IgD-negative memory B cell (primary cell): ENCODE results near the gene BRD2. TPM values are rescaled to one million over a fixed set of nuclear protein-coding genes. Genes with fewer than 3 reads are reported as not detected.

ENCODE experiments used
- H3K27ac Mint-ChIP-seq, 3 donors: one replicate each; pipeline ENCODE4 v1.8.0; 2020 to 2022; ENCODE audit warnings: mild to moderate bottlenecking in 3 of 3, mixed read lengths in 3 of 3, moderate library complexity in 1 of 3
- H3K27me3 Mint-ChIP-seq: one replicate; pipeline ENCODE4 v1.8.0; 2021; ENCODE audit warnings: mixed read lengths
- H3K36me3 Mint-ChIP-seq: one replicate; pipeline ENCODE4 v1.8.0; 2020; ENCODE audit warnings: mild to moderate bottlenecking, mixed read lengths
- H3K4me1 Mint-ChIP-seq, 3 donors: one replicate each; pipeline ENCODE4 v1.8.0; 2020 to 2022; ENCODE audit warnings: mixed read lengths in 3 of 3, mild to moderate bottlenecking in 1 of 3
- H3K4me3 Mint-ChIP-seq, 4 donors: one replicate each; pipeline ENCODE4 v1.8.0; 2020 to 2022; ENCODE audit warnings: mild to moderate bottlenecking in 4 of 4, mixed read lengths in 4 of 4, moderate library complexity in 3 of 4
- H3K9me3 Mint-ChIP-seq, 3 donors: one replicate each; pipeline ENCODE4 v1.8.0; 2020 to 2021; ENCODE audit warnings: mixed read lengths in 3 of 3, mild to moderate bottlenecking in 1 of 3
- polyA plus RNA-seq: library from polyadenylated mRNA; unstranded; fragments of 300-500 nt; fragmentation: Illumina TruSeq; gene quantifications from one replicate; pipeline ENCODE4 v1.2.3, GENCODE V29; 2021

BRD2 gene
- polyA plus RNA-seq, 1 donor from 2014 or later: 110 TPM

GRCh38 chr6:32983964-32984621, 15.7 kb downstream of the BRD2 start:
- no peaks in the 10 kb centered on the region for H3K27me3 Mint-ChIP-seq
- no peaks in the 10 kb centered on the region for H3K36me3 Mint-ChIP-seq
- H3K4me3 Mint-ChIP-seq: no peak overlapping the region
- H3K9me3 Mint-ChIP-seq: no peaks in the 10 kb centered on the region
- peaks cover 19 to 29% (median 25%) of the 10 kb centered on the region in 3 donors for H3K4me1 Mint-ChIP-seq
- H3K27ac Mint-ChIP-seq: peak overlapping the region; percentile 15 to 87 (median 20)

- Mint-ChIP-seq H3K36me3 (no peaks in the 10 kb centered on the region), H3K4me3 (peak overlapping the region in 1 of 4 donors; percentile 67), H3K27me3 (no peaks in the 10 kb centered on the region), H3K4me1 (peaks cover 19 to 29% (median 25%) of the 10 kb centered on the region in 3 donors), H3K27ac (peak overlapping the region in 2 of 3 donors; percentile 15 to 87), H3K9me3 (no peaks in the 10 kb centered on the region)
These were observed 16.4 kb downstream of the BRD2 start for GRCh38 chr6:32984622-32985389.

- H3K4me1 Mint-ChIP-seq: peaks cover 4 to 5% (median 5%) of the 10 kb centered on the region in 3 donors
- H3K27me3 Mint-ChIP-seq: no peaks in the 10 kb centered on the region
- no peaks in the 10 kb centered on the region for H3K36me3 Mint-ChIP-seq
- H3K27ac Mint-ChIP-seq: no peak overlapping the region
- H3K4me3 Mint-ChIP-seq: no peak overlapping the region
- no peaks in the 10 kb centered on the region for H3K9me3 Mint-ChIP-seq
These were observed 21.0 kb downstream of the BRD2 start for GRCh38 chr6:32989368-32989767.

- Mint-ChIP-seq H3K36me3 (no peaks in the 10 kb centered on the region), H3K4me1 (no peaks in the 10 kb centered on the region), H3K27me3 (no peaks in the 10 kb centered on the region), H3K27ac (no peak overlapping the region), H3K9me3 (no peaks in the 10 kb centered on the region), H3K4me3 (no peak overlapping the region)
These were observed 23.6 kb downstream of the BRD2 start for GRCh38 chr6:32991972-32992371.

GRCh38 chr6:32993363-32993973, 25.1 kb downstream of the BRD2 start:
- H3K9me3 Mint-ChIP-seq: no peaks in the 10 kb centered on the region
- no peak overlapping the region for H3K4me3 Mint-ChIP-seq

GRCh38 chr6:32995448-32995847, 27.1 kb downstream of the BRD2 start:
- H3K9me3 Mint-ChIP-seq: no peaks in the 10 kb centered on the region
- H3K36me3 Mint-ChIP-seq: no peaks in the 10 kb centered on the region
- no peak overlapping the region for H3K27ac Mint-ChIP-seq
- H3K4me1 Mint-ChIP-seq: peaks cover 6 to 7% (median 6%) of the 10 kb centered on the region in 3 donors
- no peaks in the 10 kb centered on the region for H3K27me3 Mint-ChIP-seq
- no peak overlapping the region for H3K4me3 Mint-ChIP-seq

More at GRCh38 chr6:32993363-32993973, 25.1 kb downstream of the BRD2 start:
- H3K36me3 Mint-ChIP-seq: no peaks in the 10 kb centered on the region
- no peaks in the 10 kb centered on the region for H3K4me1 Mint-ChIP-seq
- no peak overlapping the region for H3K27ac Mint-ChIP-seq
- H3K27me3 Mint-ChIP-seq: no peaks in the 10 kb centered on the region

- no peaks in the 10 kb centered on the region for H3K27me3 Mint-ChIP-seq
- H3K9me3 Mint-ChIP-seq: no peaks in the 10 kb centered on the region
- peak overlapping the region in 2 of 4 donors; percentile 17 to 69 for H3K4me3 Mint-ChIP-seq
These were observed 31.7 kb downstream of the BRD2 start for GRCh38 chr6:33000055-33000454.

GRCh38 chr6:33001685-33002084, 33.3 kb downstream of the BRD2 start:
- Mint-ChIP-seq H3K27ac (peak overlapping the region in 2 of 3 donors; percentile 19 to 73), H3K4me1 (peaks cover 10 to 22% (median 12%) of the 10 kb centered on the region in 3 donors), H3K27me3 (no peaks in the 10 kb centered on the region), H3K36me3 (peaks cover 2% of the 10 kb centered on the region), H3K9me3 (no peaks in the 10 kb centered on the region), H3K4me3 (peak overlapping the region in 1 of 4 donors; percentile 42)

More at GRCh38 chr6:33000055-33000454, 31.7 kb downstream of the BRD2 start:
- Mint-ChIP-seq H3K4me1 (peaks cover 9 to 17% (median 10%) of the 10 kb centered on the region in 3 donors), H3K27ac (peak overlapping the region; percentile 35 to 88 (median 56)), H3K36me3 (no peaks in the 10 kb centered on the region)

- no peak overlapping the region for H3K27ac Mint-ChIP-seq
- peaks cover 33 to 40% (median 38%) of the 10 kb centered on the region in 3 donors for H3K4me1 Mint-ChIP-seq
- H3K9me3 Mint-ChIP-seq: no peaks in the 10 kb centered on the region
- H3K27me3 Mint-ChIP-seq: no peaks in the 10 kb centered on the region
- H3K4me3 Mint-ChIP-seq: peak overlapping the region in 1 of 4 donors; percentile 33
- H3K36me3 Mint-ChIP-seq: peaks cover 7% of the 10 kb centered on the region
These were observed 36.5 kb downstream of the BRD2 start for GRCh38 chr6:33004940-33005339.

GRCh38 chr6:33007831-33008400, 39.5 kb downstream of the BRD2 start:
- H3K9me3 Mint-ChIP-seq: no peaks in the 10 kb centered on the region
- H3K4me3 Mint-ChIP-seq: peak overlapping the region; percentile 88 to 99 (median 97)
- H3K27ac Mint-ChIP-seq: peak overlapping the region; percentile 85 to 98 (median 86)
- H3K27me3 Mint-ChIP-seq: no peaks in the 10 kb centered on the region
- H3K36me3 Mint-ChIP-seq: peaks cover 7% of the 10 kb centered on the region
- peaks cover 30 to 44% (median 35%) of the 10 kb centered on the region in 3 donors for H3K4me1 Mint-ChIP-seq

- Mint-ChIP-seq H3K9me3 (no peaks in the 10 kb centered on the region), H3K4me3 (peak within 1 kb of the TSS; percentile 88 to 99 (median 97)), H3K36me3 (peaks cover 7% of the 10 kb centered on the region), H3K27ac (peak within 1 kb of the TSS; percentile 85 to 98 (median 97)), H3K4me1 (peaks cover 29 to 44% (median 30%) of the 10 kb centered on the region in 3 donors), H3K27me3 (no peaks in the 10 kb centered on the region)
These were observed 40.8 kb downstream of the BRD2 start, which contains the start of gene HLA-DOA for GRCh38 chr6:33008944-33009861. HLA-DOA (minus strand) TSS chr6:33009591.

GRCh38 chr6:33010356-33010755, 42.0 kb downstream of the BRD2 start:
- H3K4me1 Mint-ChIP-seq: peaks cover 36 to 47% (median 36%) of the 10 kb centered on the region in 3 donors
- H3K27ac Mint-ChIP-seq: peak overlapping the region; percentile 2 to 63 (median 6)
- no peaks in the 10 kb centered on the region for H3K9me3 Mint-ChIP-seq
- H3K27me3 Mint-ChIP-seq: no peaks in the 10 kb centered on the region
- peak overlapping the region in 2 of 4 donors; percentile 37 to 86 for H3K4me3 Mint-ChIP-seq
- peaks cover 7% of the 10 kb centered on the region for H3K36me3 Mint-ChIP-seq

GRCh38 chr6:33013608-33014007, 45.2 kb downstream of the BRD2 start:
- H3K36me3 Mint-ChIP-seq: no peaks in the 10 kb centered on the region
- no peak overlapping the region for H3K27ac Mint-ChIP-seq

More at GRCh38 chr6:33013608-33014007, 45.2 kb downstream of the BRD2 start:
- no peaks in the 10 kb centered on the region for H3K9me3 Mint-ChIP-seq
- H3K4me3 Mint-ChIP-seq: peak overlapping the region in 1 of 4 donors; percentile 17
- peaks cover 32 to 50% (median 34%) of the 10 kb centered on the region in 3 donors for H3K4me1 Mint-ChIP-seq
- H3K27me3 Mint-ChIP-seq: no peaks in the 10 kb centered on the region
